LNCaP clone FGC (cell line): ENCODE results near the gene ANKRD6.
A peak's percentile ranks its signal among the peaks of the same experiment; 100 is the strongest.

Experiments
- DNase-seq: peaks from one replicate; pipeline ENCODE4 v3.0.0-alpha.2; 2011; ENCODE audit warnings: low read depth
- H3K4me3 ChIP-seq: 2 replicates; pipeline ENCODE4 v1.5.1; 2011; ENCODE audit warnings: mild to moderate bottlenecking, low read depth, low read length, control low read depth
- CTCF ChIP-seq: IDR thresholded peaks from 2 replicates; pipeline ENCODE4 v1.5.1; 2012; ENCODE audit warnings: mild to moderate bottlenecking; ENCODE audit not compliant: control insufficient read depth, insufficient read depth; ENCODE audit errors: extremely low read depth

The ANKRD6 gene

GRCh38 chr6:89413006-89413400 is 19.9 kb upstream of the ANKRD6 start:
- DNase-seq, result no peak
- H3K4me3 ChIP-seq, result peak overlapping the region; percentile 55

GRCh38 chr6:89414215-89414614 is 18.7 kb upstream of the ANKRD6 start:
- no peak for DNase-seq
- no peak for TF ChIP-seq CTCF
- H3K4me3 ChIP-seq, result no peak overlapping the region

More at GRCh38 chr6:89413006-89413400, 19.9 kb upstream of the ANKRD6 start:
- no peak for TF ChIP-seq CTCF

GRCh38 chr6:89415185-89415584 is 17.8 kb upstream of the ANKRD6 start:
- no peak for DNase-seq
- no peak overlapping the region for H3K4me3 ChIP-seq
- TF ChIP-seq CTCF, result no peak

- H3K4me3 ChIP-seq, result no peak overlapping the region
- no peak for TF ChIP-seq CTCF
- no peak for DNase-seq
Measured at GRCh38 chr6:89416796-89417195, 16.2 kb upstream of the ANKRD6 start.

GRCh38 chr6:89430201-89430962 is 2.6 kb upstream of the ANKRD6 start:
- no peak for TF ChIP-seq CTCF
- DNase-seq, result no peak
- H3K4me3 ChIP-seq, result no peak overlapping the region

- no peak for TF ChIP-seq CTCF
- no peak for DNase-seq
- peak overlapping the region; percentile 51 for H3K4me3 ChIP-seq
Measured at GRCh38 chr6:89433252-89434149, 549 bp downstream of the ANKRD6 start.
